GM21717 (cell line): ENCODE results near the gene SPG21.

Source experiments
- ATAC-seq: cut with Tn5 transposase; IDR thresholded peaks from one replicate; pipeline ENCODE4 v1.9.1; 2021; ENCODE audit warnings: mild to moderate bottlenecking, moderate library complexity; ENCODE audit not compliant: unreplicated experiment

SPG21 gene

DNA sequence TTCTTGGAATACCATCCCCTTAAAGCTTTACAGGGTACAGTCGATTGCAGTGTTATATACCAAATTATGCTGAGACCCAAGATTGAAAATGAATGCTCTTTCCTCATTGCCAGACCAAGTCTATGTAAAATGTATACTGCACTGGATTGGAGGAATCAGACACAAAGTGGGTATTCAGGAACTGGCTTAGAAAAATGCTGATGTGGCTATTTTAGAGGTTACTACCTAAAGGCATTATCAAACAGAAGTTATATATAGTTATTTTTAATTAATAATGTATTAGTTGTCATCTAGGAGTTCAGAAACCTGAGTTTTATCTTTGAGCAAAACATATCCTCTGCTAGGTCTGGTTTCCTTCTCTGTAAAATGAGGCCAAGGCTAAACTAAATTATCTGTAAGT is 3.6 kb upstream of the SPG21 start:
- no peak for ATAC-seq

DNA sequence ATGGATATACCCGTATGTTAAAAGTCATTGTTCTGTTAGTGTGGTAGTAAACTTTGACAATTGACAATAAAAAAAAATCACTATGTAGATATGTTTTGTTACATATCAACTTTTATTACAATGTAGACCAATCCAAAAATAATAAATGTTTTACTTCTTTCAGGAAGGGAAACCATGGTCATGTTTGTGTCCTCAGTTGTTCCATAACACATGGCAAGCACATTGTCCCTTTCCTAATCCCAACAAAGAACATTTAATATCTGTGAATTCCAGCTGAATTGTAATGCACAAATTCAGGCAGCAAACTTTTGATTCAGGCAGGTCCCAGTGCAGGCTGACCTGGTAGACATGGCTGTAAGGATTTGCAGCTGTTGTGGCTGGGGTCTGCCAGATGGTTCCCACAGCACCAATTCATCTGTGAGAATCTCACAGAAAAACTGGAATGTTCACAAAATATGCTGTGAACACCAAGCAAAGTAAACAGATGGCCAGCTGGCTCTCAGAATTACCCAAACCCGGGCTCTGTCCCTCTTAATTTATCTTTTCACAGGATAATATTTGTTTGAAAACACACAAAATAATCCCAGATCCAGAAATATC is 1.9 kb upstream of the SPG21 start:
- ATAC-seq = no peak

DNA sequence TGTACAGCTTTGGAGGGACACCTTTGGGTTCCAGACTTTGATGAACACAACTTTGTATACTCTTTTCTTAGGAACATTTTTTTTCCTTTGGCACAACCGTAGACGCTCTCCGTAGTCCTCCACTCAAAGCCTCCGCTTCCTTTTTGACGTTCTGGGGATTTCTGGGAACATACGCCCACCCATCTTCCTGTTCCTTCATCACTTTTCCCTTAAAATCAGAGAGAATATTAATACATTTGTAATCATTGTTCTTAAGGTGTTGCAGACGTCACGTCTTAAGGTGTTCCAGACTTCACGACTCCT is 405 bp upstream of the SPG21 start:
- ATAC-seq = no peak

DNA sequence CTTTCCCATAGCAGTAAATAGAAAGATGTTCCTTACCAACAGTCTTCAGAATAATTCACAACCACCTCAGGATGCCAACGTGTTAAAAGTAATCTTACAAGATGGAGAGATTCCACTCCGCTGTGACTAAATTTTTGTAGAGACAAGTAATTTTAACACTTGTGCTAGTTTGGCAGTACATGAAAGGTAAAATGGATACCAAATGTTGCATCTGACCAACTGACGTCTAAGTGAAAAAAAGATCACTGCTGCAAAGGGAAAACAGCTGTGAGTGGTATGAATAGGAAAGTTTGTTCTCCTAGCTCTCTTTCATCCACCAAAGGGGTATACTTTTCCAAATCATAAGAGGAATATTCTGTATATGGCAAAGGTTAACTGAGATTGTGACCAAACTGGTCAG is 2.6 kb downstream of the SPG21 start:
- ATAC-seq = no peak

DNA sequence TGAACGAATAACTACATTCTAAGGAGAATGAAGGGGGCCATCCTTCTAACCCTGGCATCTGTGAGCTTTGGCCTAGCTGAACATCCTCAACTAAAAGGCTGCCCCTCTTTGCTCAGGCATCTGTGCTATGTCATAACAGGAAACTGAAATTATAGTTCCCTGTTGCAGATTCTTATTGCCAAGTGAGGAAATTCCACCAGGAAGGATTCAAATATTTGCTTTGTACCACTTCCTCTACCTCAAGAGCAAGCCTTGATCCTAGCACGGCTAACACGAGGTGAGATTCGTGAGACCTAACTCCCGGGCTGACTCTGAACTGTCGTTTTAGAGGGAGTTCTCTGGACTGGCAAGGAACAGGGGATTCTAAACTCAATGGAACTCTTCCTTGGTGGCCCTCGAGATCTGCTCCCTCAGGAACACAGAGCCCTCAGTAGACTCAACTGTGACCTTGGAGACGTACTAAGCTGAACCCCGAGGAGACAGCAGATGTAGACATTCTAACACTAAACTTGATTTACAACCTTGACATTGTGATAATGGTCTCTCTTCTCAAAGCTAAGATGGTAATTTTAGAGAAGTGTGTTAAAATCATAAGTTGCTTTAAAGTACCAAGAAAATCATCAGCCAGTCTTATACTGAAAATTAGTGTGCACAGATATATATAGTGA is 4.2 kb downstream of the SPG21 start:
- ATAC-seq = no peak

DNA sequence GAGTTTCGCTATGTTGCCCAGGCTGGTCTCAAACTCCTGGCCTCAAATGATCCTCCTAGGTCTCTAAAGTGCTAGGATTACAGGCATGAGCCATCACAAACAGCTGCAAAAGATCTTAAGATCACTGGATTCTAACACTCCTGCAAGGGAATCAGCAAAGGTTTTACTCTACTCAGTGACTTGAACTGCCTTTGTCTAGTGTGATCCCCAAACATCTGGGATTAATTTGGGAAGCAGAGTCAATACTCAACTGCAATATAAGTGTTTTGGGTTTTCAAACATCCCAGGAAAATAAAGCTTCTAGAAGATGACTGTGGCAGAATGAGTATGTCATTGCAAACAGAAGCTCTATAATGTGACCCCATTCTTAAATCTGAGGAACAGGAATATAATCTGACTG is 7.2 kb downstream of the SPG21 start:
- ATAC-seq = no peak

DNA sequence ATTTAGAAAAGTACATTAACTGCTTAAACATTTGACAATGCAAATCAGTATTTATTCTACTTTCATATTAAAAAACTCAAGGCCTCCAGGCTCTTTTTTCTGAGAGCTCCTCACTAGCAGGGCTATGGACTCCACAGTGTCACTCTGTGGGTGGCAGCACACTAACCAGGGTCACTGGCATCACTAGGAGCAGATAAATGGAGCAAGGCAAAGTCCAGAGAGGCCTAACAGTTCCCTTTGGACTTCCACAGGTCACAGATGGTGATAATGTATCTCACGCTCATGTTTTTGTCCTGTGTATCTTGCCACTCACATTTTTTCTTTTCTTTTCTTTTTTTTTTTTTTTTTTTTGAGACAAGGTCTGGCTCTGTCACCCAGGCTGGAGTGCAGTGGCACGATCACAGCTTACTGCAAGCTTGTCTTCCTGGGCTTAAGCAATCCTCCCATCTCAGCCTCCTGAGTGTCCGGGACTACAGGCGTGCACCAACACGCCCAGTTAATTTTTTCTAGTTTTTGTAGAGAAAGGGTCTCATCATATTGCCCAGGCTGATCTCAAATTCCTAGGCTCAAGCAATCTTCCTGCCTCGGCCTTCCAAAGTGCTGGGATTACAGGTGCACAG is 7.8 kb downstream of the SPG21 start:
- ATAC-seq = no peak

DNA sequence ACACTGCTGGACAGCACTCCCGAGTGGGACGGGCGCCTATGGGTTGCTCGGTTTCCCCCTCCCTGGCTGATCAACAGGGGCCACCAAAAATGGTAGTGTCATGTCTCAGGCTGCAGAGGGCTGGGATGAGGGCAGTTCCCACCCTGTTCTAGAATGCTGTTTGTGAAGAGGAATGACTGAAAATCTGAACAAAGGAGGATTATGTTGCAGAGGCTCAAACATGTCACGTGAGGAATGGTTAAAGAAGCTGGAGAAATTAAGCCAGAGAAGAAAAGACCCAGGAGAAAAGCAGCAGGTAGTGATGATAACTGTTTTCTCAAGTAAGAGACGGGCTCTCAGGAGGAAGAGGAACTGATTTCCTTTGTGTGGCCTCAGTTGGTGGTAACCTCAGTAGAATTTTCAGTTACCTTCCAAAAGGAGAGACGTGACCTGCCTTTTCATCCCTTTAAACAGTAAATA is 10.4 kb downstream of the SPG21 start:
- ATAC-seq = no peak

DNA sequence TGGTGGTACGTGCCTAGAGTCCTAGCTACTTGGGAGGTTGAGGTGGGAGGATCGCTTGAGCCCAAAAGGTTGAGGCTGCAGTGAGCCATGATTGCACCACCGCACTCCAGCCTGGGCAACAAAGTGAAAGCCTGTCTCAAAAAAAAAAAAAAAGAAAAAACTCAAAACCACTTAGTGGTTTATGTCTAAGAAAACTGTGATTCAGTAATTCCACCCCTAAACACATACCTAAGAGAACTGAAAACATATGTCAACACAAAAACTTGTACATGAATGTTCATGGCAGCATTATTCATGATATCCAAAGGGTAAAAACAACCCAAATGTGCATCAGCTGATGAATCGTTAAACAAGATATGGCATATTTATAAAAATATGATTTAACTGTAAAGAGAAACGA is 14.3 kb downstream of the SPG21 start:
- ATAC-seq = no peak

DNA sequence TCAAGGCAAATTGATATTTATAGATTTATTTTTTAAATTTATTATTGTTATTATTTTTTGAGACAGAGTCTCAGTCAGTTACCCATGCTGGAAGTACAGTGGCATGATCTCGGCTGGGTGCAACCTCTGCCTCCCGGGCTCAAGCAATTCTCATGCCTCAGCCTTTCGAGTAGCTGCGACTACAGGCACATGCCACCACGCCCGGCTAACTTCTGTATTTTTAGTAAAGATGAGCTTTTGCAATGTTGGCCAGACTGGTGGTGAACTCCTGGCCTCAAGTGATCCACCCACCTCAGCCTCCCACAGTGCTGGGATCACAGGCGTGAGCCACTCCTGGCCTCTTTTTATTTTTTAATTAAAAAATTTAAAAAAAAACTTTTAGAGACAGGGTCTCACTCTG is 19.0 kb downstream of the SPG21 start:
- no peak for ATAC-seq

DNA sequence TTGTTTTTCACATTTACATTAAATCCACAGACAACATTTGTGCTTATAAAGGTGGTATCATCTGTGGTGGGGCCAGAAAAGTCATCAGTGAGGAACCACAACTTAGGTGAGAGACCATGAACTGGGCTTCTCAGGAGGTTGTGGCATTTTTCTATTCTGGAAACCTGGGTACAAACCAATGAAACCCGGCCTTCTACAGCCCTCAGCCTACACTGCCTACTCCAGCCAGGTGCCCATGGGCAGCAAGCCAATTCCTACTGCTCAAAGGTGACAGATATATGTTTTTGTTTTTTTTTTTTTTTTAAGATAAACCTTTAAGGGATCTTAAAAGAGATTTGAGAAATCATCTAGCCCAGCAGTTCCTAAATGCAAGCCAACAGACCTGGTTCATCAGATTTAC is 20.3 kb downstream of the SPG21 start:
- no peak for ATAC-seq

DNA sequence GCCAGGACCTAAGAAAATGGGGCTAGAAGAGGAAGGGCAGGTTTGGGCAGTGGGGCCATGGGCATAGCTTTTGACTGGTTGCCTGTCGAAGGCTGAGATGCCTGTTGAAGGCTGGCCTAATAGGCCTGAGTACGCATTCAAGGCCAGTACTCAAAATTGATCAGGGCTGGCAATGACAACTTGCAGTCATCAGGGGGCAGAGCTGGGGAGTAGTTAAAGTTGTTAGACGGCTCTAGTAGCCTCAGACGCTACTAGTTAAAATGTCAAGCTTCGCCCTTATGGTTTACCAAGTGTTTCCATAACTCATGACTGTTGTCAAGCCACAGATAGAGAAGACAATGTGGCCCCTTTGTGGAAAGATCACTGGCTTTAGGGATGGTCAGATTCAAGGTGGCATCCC is 28.7 kb downstream of the SPG21 start:
- ATAC-seq = no peak

DNA sequence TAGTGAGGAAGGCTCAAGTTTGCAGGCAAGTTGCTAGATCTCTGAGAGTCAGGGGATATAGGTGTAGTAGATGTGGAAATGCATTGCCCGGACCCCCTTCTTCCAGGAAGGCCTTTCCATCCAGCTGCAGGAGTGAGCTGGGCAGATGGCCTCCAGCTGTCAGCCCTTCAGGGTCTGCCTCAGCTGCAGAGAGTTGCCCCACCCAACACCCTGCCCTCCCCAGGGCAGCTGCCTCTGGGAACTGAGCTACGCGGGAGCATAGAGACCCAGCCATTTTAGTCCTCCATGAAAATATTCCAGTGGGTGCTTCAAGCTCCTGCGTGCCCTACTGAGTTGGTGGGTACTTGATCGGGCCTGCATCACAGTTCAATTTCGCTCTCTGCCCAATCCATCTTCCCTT is 29.6 kb downstream of the SPG21 start:
- ATAC-seq = no peak

DNA sequence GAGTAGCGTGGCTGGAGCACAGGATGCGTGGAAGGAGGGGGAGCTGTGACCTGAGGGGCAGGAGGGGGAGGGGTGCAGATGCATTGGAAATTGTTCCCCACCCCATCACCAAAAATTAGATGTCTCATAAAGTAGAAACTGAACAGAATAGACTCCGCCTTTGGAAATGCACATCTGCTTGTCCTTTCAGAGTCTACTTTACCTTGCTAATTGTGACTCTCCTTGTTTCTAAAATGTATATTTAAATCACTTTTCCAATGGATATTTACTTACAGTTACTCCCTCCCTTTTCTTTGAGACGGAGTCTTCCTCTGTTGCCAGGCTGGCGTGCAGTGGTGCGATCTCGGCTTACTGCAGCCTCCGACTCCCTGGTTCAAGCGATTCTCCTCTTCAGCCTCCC is 30.6 kb downstream of the SPG21 start:
- no peak for ATAC-seq

DNA sequence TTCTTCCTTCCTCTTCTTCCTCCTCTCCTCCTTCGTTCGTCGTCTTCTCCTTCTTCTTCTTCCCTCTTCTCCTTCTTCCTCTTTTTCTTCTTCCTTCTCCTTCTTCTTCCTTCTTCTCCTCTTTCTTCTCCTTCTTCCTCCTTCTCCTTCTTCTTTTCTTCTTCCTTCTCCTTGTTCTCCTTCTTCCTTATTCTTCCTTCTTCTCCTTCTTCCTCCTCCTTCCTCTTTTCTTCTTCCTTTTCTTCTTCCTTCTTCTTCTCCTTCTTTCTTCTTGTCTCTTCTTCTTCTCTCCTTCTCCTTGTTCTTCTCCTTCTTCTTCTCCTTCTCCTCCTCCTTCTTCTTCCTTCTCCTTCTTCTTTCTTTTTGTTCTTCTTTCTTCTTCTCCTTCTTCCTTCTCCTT is 35.3 kb downstream of the SPG21 start:
- no peak for ATAC-seq

DNA sequence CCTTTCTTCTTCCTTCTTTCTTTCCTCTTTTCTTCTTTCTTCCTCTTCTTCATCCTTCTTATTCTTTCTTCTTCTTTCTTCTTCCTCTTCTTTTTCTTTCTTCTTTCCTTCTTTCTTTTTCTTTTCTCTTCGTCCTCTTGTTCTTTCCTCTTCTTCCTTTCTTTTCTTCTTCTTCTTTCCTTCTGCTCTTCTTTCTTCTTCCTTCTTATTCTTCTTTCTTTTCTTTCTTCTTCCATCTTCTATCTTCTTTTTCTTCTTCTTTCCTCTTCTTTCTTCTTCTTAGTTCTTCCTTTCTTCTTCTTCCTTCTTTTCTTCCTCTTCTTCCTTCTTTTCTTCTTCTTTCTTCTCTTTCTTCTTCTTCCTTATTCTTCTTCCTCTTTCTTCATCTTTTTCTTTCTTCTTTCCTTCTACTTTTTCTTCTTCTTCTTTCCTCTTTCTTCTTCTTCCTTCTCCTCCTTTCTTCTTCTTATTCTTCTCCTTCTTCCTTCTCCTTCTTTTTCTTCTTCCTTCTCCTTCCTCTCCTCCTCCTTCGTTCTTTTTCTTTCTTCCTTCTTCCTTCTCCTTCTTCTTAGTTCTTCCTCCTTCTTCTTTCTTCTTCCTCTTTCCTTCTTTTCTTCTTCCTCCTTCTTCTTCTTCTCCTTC is 37.8 kb downstream of the SPG21 start:
- no peak for ATAC-seq

DNA sequence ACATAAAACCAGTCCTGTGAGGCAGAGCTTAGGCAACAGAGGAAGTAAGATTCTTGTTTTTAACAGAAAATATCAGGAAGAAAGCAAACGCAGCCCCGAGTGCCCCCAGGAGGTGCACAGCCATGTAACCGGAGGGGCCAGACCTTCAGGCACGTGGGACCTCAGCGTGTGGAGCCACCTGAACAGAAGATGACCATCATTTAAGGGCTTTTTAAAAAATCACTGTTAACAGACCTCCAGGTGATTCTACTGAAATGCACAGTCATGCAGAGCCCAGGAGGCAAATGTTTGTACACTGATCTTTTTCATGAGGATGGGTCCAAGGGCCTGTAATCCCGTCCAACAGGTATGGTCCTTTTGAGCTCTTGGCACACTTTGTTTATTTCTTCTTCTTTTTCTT is 38.8 kb downstream of the SPG21 start:
- no peak for ATAC-seq

DNA sequence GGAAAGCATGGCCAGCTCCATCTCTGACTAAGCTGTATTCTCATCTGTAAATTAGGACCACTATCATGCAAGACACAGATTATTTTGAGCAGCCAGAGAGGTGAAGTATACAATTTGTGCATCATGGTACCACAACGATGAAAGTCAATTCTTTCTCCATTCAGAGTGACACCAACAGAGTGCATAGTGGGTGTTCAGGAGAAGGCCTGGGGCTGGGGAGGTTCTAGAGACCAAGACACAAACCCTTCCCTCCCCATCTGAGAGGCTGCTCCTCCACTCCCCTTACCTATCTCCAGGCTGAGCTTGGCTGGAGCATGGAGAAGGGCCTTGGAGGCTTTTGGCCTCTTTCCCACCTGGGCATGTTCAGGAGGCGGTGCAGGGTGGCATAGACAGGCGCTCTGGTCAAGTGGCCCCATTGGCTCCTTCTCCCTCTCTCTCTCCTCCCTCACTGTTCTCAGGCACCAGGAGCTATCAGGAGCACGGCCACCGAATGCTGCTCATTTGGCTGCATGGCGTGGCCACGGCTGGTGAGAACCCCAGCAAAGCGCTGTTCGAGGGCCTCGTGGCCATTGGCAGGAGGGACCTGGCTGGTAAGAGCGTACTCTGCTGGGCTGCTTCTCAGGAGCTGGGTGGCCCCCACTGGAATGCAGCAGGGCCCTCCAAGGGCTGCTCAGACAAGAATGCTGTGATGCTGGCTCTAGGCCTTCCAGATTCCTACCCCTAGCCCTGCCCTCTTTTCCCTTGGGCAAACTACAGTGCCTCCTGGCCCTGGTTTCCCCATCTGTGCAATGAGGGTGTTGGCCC is 40.1 kb downstream of the SPG21 start:
- ATAC-seq = no peak

DNA sequence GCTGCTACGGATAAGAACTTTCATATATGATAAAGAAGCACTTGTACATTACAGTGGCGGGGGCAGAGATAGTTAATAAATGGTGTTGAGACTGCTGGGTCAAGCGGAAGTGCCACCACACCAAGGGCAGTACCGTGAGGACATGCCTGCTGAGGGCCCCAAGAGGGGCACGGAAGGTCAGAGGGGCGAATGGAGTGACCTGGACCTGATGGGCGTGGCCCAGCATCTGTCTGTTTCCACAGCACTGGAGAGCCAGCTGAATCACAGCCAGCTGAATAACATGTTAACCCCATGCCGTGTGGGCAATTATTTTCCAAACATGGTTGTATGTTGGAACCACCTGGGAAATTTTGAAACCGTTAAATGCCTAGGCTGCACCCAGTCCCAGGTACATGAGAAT is 40.8 kb downstream of the SPG21 start:
- ATAC-seq = no peak

DNA sequence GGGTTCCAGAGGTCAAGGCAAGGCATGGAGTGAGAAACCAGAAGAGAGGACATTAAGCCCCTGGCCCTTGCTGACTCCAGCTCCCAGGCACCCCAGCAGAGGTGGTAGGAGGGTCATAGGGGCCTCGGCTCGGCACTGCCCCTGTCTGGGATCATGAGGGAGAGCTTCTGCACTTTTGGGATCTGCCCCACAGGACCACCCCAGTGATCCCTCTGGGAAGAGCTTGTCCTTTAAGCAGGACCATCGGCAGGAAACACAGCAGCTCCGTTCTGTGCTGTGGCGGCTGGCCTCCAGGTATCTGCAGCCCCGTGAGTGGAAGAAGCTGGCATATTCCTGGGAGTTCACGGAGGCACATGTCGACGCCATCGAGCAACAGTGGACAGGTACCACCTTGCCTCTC is 42.5 kb downstream of the SPG21 start:
- no peak for ATAC-seq

DNA sequence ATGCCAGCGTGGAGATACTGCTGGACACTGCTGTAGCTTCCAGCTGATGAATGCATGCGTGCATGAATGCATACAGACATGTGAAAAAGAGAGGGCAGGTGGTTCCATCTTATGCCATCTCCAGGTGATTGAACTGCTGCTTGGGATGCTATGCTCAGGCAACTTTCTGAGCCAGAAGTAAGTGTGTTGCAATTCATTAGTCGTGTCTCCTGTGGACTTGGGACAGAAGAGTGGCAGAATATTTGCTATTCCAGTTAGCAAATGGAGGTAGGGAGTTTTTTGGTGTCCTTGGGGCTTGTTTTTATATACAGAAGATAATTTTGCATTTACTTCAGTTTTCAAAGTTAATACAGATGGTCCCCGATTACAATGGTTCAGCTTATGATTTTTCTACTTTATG is 44.8 kb downstream of the SPG21 start:
- no peak for ATAC-seq
